Measurements from ENCODE around the gene SYTL5. TPM values are rescaled to one million over a fixed set of nuclear protein-coding genes. Genes with fewer than 3 reads are reported as not detected.

SYTL5 gene
- total RNA-seq, 1 donor from 2014 or later = 2.7 TPM

DNA sequence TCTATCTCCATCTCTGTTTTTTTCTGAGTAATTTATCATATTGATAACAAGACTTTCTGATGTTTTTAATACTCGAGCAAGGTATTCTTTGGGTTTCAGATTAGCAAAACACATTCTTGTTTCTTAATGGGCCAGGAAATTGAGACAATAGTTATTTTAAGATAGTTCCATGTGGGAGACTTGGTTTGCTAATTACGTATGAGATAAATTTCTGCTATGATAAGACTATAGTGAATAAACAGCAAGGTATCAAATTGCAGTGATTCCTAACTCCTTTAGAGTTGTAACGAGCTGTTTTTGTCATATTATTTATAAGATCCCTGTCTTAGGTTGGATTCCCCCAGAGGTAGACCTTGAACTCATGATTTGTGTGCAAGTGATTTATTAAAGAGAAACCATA, 38.3 kb downstream of the SYTL5 start:
- H3K27ac Mint-ChIP-seq (ENCODE audit: unreplicated experiment) = no peak overlapping the region
- H3K36me3 Mint-ChIP-seq (ENCODE audit: unreplicated experiment) = no peaks in the 10 kb centered on the region
- H3K4me3 Mint-ChIP-seq (ENCODE audit: unreplicated experiment) = no peak overlapping the region
- DNase-seq (ENCODE audit: extremely low spot score, unreplicated experiment) = no peak
- no peaks in the 10 kb centered on the region for H3K27me3 Mint-ChIP-seq (ENCODE audit: unreplicated experiment)
- TF ChIP-seq CTCF (IDR thresholded peaks at IDR 0.05) = no peak
- H3K9me3 Mint-ChIP-seq (ENCODE audit: unreplicated experiment) = peaks cover 22% of the 10 kb centered on the region
- peaks cover 8% of the 10 kb centered on the region for H3K4me1 Mint-ChIP-seq (ENCODE audit: unreplicated experiment)

DNA sequence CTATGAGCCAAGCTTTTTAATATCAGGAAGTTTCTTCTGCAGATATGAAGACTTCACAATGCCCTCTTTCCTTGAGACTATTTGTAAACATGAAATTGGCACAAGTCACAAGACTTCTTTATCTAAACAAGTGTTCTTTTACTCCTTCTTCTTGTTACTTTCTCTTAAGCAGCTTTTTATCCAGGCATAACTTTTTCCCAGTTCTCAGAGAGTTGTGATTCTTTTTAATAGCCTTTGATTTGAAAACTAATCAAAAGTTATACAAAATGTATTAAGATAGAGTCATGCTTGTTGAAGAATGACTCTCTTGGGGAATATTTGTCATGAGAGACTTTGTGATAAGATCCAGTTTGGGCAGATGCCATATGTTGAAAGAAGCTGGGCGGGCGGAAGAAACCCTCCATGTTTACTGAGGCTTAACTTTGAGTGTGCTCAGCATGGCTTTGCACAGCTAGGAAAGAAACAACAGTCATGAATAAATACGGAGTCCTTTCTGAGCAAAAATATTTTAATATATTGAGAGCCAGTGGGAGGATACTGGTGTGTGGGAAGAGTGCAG, 39.3 kb downstream of the SYTL5 start:
- no peak overlapping the region for H3K4me3 Mint-ChIP-seq (ENCODE audit: unreplicated experiment)
- H3K27ac Mint-ChIP-seq (ENCODE audit: unreplicated experiment) = no peak overlapping the region
- DNase-seq (ENCODE audit: extremely low spot score, unreplicated experiment) = no peak
- H3K4me1 Mint-ChIP-seq (ENCODE audit: unreplicated experiment) = peaks cover 8% of the 10 kb centered on the region
- H3K27me3 Mint-ChIP-seq (ENCODE audit: unreplicated experiment) = no peaks in the 10 kb centered on the region
- no peak for TF ChIP-seq CTCF (IDR thresholded peaks at IDR 0.05)
- H3K9me3 Mint-ChIP-seq (ENCODE audit: unreplicated experiment) = peaks cover 26% of the 10 kb centered on the region
- H3K36me3 Mint-ChIP-seq (ENCODE audit: unreplicated experiment) = no peaks in the 10 kb centered on the region

DNA sequence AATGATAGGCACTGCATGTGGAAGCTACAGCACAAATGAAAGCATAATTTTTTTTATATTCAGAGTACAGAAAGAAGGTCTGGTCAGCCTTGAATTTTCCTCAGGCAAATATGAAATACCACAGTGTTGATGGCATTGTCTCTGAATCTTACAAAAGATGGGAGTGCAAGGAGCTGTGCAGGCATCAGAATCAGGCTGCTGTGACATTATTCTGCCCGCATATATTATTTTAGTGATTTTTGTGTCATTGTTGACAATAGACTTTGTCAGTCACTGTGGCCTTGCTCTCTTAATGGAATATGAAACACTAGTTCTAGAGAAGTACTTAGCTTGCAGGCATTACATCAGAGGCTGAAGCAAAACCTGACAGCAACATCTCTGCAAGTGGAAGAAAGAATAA, 42.5 kb downstream of the SYTL5 start:
- Mint-ChIP-seq H3K27me3 (ENCODE audit: unreplicated experiment) (no peaks in the 10 kb centered on the region), H3K27ac (ENCODE audit: unreplicated experiment) (no peak overlapping the region), H3K4me3 (ENCODE audit: unreplicated experiment) (no peak overlapping the region), H3K4me1 (ENCODE audit: unreplicated experiment) (peaks cover 10% of the 10 kb centered on the region), H3K36me3 (ENCODE audit: unreplicated experiment) (no peaks in the 10 kb centered on the region), H3K9me3 (ENCODE audit: unreplicated experiment) (peaks cover 31% of the 10 kb centered on the region)
- DNase-seq (ENCODE audit: extremely low spot score, unreplicated experiment) = no peak
- TF ChIP-seq CTCF (IDR thresholded peaks at IDR 0.05) = no peak

DNA sequence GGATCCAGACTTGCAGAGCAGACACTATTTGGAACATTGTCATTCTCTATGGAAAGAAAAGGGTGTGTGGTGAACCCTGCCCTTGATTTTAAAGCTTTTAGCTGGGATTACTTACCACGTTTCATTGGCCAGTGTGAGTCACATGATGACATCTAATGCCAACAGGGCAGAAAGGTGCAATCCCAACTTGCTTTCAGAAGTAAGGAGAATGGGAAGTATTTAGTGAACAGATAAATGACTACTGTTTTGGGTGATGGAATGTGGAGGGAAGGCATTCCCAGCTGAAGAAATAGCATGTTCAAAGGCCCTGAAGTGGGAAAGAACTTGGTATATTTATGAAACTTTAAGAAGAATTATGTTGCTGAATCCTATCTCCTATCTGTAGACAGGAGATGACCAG, 44.5 kb downstream of the SYTL5 start:
- no peak for DNase-seq (ENCODE audit: extremely low spot score, unreplicated experiment)
- TF ChIP-seq CTCF (IDR thresholded peaks at IDR 0.05) = no peak
- Mint-ChIP-seq H3K4me1 (ENCODE audit: unreplicated experiment) (peaks cover 24% of the 10 kb centered on the region), H3K4me3 (ENCODE audit: unreplicated experiment) (no peak overlapping the region), H3K36me3 (ENCODE audit: unreplicated experiment) (no peaks in the 10 kb centered on the region), H3K9me3 (ENCODE audit: unreplicated experiment) (peaks cover 25% of the 10 kb centered on the region), H3K27ac (ENCODE audit: unreplicated experiment) (no peak overlapping the region), H3K27me3 (ENCODE audit: unreplicated experiment) (no peaks in the 10 kb centered on the region)

DNA sequence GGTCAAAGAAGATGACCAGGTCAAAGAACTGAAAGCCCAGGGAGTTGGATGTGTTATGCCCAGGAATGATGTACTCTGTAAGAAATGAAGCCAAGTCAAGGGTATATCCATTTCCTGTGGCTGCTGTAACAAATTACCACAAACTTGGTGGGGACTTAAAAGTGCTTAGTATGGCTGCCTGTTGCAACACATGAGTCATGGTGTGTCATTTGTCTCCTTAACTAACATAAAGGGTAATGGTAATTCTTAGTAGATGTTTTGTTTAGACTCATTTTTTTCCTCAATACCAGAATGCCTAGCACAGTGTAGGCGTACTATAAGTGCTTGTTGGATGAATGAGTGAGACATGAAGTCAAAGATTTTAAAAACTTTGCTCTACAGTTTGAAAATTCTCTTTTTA, 45.7 kb downstream of the SYTL5 start:
- TF ChIP-seq CTCF (IDR thresholded peaks at IDR 0.05) = no peak
- peaks cover 24% of the 10 kb centered on the region for H3K4me1 Mint-ChIP-seq (ENCODE audit: unreplicated experiment)
- H3K27me3 Mint-ChIP-seq (ENCODE audit: unreplicated experiment) = no peaks in the 10 kb centered on the region
- no peak overlapping the region for H3K27ac Mint-ChIP-seq (ENCODE audit: unreplicated experiment)
- peaks cover 25% of the 10 kb centered on the region for H3K9me3 Mint-ChIP-seq (ENCODE audit: unreplicated experiment)
- no peaks in the 10 kb centered on the region for H3K36me3 Mint-ChIP-seq (ENCODE audit: unreplicated experiment)
- no peak overlapping the region for H3K4me3 Mint-ChIP-seq (ENCODE audit: unreplicated experiment)
- no peak for DNase-seq (ENCODE audit: extremely low spot score, unreplicated experiment)

Data from osteocyte (in vitro differentiated cells).